ENCODE measurements around the gene ALG1L2.
"Not testable (repeated sequence)": the region's sequence is repeated elsewhere in the genome, so short reads cannot be mapped to it uniquely, and the experiment has no call there.

Gene ALG1L2

DNA sequence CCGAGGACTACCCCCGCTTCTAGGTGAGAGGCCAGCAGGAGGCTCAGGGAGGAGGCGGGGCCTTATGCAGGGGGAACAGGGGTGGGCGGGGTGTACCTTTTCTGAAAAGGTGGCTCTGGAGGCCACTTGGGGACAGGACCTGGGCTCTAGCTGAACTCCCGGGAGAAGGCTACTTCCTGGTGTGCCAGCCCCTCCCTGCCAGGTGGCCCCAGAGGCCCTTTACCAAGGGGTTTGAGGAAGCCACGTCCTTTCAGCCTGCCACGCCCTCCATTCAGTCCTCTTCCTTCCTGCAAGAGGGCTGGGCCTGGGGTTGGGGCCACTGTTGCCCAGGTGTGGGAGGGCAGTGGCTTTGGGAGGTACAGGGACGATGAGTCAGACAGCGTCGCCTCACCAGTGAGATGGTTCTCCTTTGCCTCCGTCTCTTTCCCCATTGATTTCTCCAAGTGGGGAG, 12.9 kb downstream of the ALG1L2 start:
- not testable (repeated sequence) for DNase-seq

DNA sequence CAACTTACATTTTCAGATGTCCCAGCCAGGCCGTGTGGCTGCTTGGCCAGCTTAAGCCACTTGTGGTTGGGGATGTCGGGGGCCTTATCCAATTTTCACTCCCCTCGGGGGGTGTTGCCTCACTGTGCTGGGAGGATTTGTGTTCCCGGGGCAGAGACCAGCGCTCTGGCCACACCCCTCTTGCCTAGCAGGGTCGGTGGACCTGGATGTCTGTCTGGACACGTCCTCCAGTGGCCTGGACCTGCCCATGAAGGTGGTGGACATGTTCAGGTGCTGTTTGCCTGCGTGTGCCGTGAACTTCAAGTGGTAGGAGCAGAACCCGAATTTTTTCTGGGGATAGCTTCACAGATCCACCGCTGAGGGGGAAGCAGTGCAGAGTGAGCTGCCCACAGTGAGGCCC, 14.2 kb downstream of the ALG1L2 start:
- DNase-seq: not testable (repeated sequence)

DNA sequence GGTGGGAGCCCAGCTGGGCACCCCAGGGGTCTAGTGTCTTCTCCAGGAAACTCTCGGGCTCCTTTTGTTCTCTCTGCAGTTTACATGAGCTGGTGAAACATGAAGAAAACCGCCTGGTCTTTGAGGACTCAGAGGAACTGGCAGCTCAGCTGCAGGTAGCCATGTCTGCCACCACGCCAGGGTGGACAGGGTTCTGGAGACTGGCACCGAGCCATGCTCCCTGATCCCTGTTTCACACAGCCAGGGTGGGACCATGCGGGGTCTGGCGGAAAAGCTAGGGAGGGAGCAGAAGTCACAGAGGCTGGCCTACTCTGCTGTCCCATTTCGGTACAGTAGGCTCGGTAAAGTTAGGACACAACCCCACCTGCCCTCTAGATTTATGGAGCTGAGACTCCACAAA, 15.5 kb downstream of the ALG1L2 start:
- not testable (repeated sequence) for DNase-seq

DNA sequence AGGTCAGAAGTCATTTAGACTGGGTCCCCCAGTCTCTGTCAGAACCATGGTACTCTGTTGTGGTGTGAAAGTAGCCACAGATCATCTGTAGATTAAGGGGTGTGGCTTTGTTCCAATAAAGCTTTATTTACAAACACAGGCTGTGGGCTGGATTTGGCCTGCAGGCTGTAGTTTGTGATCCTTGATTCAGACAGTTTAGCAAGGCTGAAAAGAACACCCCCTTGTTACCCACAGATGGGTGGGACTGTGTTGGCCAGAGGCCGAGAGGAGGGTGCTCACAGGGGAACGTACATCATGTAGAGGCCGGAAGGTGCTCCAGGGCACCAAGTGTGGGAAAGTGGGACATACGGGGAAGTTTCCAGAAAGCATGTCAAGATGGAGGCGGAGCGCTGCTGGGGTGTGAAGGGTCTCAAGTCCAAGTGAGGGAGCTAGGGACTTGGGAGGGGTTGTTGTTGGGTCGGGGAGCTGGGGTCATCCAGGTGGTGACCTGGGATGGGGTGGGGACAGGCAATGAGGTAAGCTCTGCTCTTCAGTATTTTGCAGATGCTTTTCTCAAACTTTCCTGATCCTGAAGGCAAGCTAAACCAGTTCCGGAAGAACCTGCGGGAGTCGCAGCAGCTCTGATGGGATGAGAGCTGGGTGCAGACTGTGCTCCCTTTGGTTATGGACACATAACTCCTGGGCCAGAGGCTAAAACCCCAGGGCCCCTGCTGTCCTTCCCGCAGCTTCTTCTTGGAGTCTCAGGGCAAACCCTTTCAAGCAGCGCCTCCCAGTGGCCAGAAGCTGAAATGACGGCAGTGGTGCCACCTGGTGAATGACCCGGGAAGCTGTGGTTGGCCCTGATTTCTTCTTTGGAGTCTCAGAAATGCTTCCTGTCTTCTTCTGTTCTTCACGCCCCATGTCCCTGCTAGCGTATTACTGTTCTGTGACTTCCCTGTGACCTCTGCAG, 16.3 kb downstream of the ALG1L2 start:
- not testable (repeated sequence) for DNase-seq

DNA sequence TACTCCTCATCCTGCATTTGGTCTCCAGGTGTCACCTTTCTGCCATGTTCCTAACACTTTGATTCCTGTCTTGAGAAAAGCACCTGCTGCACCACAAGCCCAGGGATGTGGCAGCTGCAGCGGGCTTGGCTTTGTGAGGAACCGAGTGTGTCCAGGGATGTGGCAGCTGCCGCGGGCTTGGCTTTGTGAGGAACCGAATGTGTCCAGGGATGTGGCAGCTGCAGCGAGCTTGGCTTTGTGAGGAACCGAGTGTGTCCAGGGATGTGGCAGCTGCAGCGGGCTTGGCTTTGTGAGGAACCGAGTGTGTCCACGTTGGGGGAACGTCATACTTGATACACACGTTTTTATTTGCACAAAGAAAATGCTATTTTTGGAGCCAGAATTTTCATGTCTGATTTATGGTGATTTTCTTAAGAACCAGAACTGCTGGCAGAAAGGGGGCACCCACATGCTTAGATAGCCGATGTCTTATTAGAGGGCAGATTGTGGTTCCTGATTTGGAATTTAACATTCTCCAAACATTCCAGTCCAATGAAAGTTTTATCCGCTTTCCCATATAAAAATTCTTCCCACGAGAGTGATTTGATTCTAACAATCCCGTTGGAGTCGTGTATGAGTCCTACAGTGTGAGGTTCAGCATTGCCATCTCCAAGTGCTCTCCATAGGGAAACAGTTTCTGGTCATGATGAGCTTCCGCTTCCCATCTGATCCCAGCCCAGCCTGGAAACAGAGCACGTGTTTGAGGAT, 17.2 kb downstream of the ALG1L2 start:
- DNase-seq: not testable (repeated sequence)

DNA sequence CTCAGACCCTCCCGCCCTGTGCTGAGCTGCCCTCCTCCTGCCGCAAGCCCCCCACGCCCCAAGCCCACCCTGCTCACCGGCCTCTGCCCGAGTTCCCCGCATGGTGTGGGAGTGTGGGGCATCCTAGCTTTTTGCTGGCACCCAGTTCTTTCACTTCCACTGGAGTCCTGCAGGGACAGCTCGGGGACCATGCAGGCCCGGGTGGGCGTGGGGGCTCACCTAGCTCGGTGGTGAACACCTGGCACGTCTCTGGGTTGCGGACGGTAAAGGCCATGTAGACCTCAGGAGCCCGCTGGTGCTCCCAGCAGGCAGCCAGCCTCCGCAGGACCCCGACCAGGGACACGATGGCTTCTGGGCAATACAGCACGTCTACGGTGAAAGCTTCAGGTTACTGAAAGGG, 20.9 kb downstream of the ALG1L2 start:
- not testable (repeated sequence) for DNase-seq

DNA sequence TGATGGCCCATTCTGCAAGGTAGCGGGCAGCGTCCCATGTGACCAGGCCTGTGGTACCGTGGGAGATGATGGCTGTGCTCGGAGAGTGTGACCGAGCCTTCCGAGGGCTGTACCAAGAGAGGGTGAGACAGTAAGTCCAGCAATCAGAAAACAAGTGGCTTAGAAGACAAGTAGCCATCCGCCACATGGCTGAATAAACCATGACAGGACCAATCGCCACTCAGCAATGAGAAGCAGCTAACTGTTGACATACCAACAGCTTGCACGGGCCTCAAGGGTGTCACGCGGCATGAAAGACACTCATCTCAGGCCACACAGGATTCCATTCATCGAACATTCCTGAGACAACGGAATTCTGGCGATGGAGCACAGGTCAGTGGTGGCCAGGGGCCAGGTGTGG, 22.6 kb downstream of the ALG1L2 start:
- DNase-seq: not testable (repeated sequence)

DNA sequence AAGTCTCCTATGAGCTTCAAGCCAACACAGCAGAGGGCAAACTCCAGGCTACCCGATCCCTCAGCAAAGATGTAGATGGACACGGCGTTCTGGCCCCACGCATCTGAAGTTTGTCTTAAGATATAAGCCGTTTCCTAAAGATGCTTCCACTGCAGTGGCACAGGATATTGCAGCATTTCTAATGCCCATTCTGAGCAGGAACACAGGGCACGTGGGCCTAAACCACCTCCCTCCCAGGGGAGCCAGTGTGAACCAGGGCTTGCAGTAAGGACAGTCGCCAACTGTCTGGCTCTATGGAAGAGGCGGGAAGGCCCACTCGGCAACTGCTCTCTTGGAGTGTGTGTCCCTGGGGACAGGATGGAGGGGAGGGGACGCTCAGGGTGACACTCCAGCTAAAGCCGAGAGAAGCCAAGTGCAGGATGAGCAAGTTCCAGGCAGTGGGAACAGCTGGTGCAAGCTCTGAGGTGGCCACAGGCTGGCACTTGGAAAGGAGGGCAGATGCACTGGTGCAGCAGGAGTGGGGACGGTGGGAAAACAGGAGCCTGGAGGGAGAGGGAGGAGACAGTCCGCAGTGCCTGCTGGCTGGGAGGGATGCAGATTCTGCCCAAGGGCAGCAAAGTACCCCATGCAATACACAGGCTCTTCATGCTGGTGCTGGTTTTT, 25.8 kb downstream of the ALG1L2 start:
- not testable (repeated sequence) for DNase-seq

DNA sequence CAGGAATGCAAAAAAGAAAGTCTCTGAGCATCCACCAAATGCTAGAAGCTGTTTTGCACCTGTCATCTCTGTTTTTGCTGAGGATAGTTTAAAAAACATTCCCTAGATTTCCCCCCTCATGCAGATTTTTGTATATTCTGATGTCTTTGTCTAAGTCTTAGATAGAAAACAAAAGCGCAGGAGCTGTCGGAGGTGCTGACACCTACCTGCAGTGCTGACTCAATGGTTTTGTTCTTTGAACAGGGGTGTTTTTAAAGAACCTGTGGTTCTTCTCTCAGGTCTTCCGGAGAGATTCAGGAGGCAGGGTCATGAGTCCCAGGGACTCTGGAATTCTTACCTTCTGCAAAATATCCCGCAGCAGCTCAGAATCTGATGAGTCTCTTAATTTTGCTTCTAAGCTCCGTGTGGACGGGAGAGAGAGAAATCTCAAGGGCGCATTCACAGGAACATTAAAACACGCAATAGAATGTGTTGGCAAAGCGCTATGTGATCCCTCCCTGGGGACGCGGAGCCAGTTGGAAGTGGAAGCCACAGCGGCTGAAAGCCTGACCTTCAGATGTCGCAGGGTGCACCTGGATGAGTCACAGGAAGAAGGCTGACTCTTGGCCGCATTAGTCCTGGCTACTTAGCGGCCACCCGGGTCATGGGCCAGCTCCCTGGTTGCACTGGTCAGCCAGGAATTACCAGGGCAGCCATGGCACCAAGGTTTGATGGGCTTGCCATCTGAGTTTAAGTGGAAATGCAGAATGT, 27.4 kb downstream of the ALG1L2 start:
- DNase-seq: not testable (repeated sequence)

DNA sequence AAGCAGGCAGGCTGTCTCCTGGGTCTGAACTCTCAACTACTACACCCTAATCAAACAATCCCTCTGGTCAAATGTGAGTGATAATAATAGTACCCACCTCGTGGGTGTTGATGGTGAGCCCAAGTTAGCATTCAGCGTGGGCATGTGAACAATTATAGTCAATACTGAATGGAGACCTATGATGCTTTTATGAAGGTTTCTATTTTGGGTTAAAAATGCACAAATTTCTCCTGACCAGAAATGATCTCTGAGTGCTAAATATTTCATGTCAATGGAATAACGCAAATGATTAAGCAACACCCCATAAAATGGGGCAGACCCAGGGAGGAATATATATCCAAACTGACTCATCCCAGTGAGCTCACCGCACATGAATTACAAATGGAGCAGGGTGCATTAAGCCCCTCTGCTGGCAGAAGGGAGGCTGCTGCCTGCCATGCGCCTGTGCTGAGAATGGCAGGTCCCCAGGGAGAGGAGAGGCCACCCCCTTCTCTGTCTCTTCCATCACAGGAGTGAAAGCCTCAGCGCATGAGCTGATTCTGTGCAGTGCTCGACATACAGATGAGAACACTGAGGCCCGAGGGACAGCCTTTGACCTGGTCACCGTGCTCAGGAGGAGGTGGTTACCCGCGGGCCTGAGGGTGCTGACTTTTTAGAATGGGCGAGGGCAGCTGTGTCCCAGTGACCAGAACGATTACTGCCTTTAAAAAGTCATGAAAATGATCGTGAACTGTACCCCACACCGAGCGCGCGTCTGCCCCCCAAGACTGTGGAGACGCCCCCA, 28.9 kb downstream of the ALG1L2 start:
- not testable (repeated sequence) for DNase-seq

DNA sequence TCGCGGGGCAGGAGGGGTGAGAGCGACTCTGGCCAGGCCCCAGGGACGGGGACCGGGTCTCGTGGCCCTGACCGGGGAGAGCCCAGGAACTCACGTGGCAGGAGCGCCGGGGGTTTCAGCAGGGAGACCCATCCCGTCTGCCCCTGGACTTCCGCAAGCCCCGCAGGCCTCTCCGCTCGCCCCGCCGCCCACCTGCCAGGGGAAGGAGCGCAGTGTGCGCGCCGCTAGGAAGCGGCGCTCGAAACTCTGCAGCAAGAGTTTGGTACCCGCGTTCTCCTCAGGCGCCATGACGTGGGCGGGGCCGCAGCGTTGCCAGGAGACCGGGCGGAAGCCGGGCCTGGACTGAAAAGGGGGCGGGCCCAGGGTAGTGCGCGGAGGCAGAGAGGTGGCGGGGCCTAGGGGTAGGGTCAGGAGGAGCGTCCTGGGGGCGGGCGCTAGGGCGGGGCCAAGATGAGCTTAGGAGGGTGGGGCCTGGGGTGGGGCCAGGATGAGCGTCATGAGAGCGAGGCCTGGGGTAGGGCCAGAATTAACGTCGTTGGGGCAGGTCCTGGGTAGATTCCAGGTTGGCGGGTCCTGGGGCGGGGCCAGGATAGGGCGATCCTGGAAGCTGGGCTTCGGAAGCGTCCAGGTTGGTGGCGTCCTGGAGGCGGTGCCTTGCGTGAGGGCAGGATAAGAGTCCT, 29.7 kb downstream of the ALG1L2 start:
- peak; percentile 99 for DNase-seq

DNA sequence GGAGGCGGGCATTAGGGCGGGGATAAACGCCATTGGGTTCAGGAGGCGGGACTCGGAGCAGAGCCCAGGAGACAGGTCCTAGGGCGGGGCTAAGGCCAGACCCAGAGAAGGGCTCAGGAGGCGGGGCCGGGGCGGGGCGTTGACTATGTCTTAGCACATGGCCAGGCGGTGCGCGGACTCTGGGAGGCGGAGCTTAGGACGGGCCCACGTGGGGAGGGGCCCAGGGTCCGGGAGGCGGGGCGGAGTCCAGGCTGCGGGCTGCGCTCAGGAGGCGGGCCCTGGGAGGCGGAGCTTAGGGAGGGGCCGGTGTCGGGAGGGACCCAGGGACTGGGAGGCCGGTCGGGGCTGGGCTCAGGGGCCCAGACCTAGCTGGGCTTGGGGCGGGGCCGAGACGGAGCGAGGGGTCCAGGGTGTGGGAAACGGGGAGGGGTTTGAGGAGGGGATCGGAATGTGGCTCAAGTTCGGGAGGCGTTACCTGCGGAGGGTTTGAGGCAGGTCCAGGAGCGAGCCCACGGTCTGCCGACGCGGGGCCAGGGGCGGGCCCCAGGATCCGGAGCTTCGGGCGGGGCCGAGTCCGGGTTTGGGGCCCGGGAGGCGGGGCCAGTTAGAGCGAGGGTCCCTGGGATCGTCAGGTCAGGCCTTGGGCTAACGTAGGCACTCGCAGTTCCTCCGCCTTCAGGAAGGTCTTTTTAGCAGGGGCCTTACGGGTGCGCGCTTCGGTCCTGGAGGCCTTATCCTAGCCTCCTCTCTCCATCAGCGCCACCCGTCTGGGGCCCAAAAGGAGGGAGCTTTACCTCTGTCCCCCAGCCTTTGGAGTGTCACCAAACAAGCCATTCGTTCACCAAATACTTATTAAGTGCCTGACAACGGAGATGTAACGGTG, 30.5 kb downstream of the ALG1L2 start:
- not testable (repeated sequence) for DNase-seq

DNA sequence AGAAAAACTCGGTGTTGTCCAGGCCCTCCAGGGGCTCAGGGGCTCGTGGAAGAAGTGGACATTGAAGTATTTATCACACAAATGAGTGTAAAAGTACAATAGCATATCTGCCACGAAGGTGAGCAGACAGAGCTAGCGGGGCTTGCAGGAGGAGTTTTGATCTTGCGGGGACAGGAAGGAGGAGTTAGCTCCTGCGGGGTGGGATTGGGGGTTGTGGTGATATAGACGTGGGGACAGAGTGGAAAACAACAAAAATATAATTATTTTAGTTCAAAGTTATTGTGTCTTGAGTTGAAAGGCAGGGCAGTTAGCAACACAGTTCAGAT, 31.1 kb downstream of the ALG1L2 start:
- not testable (repeated sequence) for DNase-seq

DNA sequence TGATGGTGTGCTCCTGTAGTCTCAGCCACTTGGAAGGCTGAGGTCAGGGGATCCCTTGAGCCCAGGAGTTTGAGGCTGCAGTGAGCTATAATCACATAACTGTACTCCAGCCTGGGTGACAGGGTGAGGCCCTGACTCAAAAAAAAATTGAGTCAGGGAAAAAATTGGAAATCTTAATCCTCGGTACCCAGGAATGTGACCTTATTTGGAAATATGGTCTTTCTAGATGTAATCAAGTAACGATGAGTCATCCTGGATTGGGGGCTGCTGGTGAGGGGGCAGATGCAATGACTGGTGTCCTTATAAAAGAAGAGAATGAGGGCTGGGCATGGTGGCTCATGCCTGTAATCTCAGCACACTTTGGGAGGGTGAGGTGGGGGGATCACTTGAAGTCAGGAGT, 33.8 kb downstream of the ALG1L2 start:
- DNase-seq: not testable (repeated sequence)

DNA sequence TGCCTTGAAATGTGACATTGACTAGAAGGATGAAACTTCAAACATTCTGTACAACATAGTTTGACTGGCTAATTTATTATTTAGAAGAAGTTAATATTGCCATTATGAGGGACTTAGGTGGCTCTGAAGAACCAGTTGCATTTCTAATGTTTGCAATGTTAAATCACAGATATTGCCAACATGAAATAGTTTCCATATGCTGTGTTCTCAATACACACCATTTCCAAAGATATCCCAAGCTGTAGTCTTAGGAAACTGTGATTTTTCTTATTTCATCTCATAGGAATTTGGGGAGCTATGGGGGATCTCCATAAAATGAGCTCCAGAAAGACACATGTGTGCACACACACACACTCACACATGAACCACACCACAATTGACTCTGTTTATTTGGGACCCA, 36.3 kb downstream of the ALG1L2 start:
- DNase-seq: no peak

DNA sequence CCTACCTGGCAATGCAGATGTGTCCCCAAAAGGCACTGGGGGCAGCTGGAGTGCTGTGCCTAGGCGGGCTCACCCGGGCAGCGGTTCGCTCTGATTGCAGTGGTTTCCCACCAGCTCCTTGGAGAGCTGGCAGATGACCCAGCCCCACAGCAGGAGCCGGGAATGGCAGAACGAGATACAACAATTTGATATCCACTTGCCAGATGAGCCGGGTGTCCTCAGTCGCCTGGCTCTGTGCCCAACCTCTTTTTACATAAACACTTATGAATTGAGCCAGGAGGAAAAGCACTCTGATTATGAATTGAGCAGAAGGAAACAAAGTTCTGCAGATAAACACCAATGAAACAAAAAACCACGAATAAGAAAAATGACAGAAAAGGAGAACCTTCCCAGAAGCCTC, 38.2 kb downstream of the ALG1L2 start:
- peak; percentile 79 for DNase-seq

DNA sequence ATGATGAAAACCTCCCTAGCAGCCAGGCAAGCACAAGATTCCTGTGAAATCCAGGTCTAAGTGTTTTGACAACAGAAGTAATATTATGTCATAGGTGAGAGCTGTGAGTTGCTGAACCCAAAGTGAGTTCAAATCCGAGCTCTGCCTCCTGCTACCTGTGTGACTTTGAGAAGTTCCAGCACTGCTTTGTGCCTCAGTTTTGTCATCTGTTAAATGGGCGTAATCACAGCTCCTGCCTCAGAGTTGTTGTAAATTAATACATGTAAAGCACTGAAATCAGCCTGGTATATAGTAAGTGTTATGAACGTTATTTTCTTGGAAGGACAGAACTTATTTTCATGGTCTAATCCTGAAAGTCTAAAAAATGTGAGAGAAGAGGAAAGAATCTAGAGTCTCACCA, 38.7 kb downstream of the ALG1L2 start:
- not testable (repeated sequence) for DNase-seq

DNA sequence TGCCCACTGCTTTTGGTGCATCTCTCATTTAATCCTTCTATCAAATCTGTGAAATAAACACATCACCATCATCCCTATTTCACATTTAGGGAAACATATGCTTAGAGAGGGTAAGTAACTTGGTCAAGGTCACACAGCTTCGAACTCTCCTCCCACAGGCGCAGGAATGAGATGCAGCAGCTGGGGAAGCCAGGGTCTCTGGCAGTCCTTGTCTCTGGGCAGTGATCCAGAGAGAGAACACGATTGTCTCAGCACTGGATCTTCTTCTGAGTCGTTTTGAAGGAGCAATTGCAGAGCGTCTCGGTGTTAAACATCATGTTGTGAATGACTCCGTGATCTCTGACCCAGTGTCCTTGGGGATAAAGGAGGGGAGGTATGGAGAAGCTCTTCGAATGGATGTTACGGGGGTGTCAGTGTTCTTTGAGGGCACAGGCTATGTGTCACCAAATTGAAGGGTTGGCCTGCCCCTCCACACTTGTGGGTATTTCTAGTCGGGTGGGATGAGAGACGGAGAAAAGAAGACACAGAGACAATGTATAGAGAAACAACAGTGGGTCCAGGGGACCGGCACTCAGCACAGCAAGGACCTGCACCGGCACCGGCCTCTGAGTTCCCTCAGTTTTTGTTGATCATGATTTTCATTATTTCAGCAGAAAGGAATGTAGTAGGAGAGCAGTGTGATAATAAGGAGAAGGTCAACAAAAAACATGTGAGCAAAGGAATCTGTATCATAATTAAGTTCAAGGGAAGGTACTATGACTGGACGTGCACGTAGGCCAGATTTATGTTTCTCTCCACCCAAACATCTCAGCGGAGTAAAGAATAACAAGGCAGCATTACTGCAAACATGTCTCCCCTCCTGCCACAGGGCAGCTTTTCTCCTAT, 41.5 kb downstream of the ALG1L2 start:
- not testable (repeated sequence) for DNase-seq

DNA sequence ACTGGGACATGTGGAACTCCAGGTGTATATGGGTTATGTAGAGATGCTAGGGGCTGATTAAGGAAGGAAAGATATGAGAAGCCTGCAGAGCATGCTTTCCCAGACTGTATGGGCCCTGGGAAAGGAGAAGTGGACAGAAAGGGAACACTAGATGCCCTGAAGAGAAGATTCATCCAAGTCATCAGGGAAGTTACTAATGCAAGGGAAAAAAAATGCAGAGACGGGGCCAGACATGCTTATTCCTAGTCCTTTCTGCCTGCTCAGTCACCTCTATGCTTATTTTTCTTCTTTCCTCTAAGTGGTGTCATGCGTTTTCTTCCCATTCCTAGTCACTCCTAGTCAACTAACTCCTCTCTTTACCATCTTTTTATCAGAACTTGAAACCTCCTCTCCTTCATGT, 43.8 kb downstream of the ALG1L2 start:
- not testable (repeated sequence) for DNase-seq

All from DMS79 (cell line).